Endodermal cell (in vitro differentiated cells): Measurements from ENCODE around the gene HSD17B12. TPM values are rescaled to one million over a fixed set of nuclear protein-coding genes. Genes with fewer than 3 reads are reported as not detected.

Experiments
- DNase-seq: peaks from one replicate; pipeline ENCODE4 v3.0.0-alpha.2; 2017
- H3K27ac ChIP-seq: 2 replicates; pipeline ENCODE4 v1.5.1; 2013; ENCODE audit warnings: mild to moderate bottlenecking, low read depth, low read length, moderate library complexity
- H3K27me3 ChIP-seq: 2 replicates; pipeline ENCODE4 v1.6.1; 2013; ENCODE audit warnings: mild to moderate bottlenecking, low read length, moderate library complexity; ENCODE audit not compliant: insufficient read depth, control insufficient read depth, poor library complexity, severe bottlenecking
- H3K36me3 ChIP-seq: 2 replicates; pipeline ENCODE4 v1.7.0; 2013; ENCODE audit warnings: mild to moderate bottlenecking, low read length, moderate library complexity; ENCODE audit not compliant: control insufficient read depth, insufficient read depth
- H3K4me1 ChIP-seq: one replicate; pipeline ENCODE4 v1.7.0; 2013; ENCODE audit warnings: low read length; ENCODE audit not compliant: control insufficient read depth, insufficient read depth
- H3K4me3 ChIP-seq: 2 replicates; pipeline ENCODE4 v1.5.1; 2013; ENCODE audit warnings: mild to moderate bottlenecking, low read length, moderate library complexity
- H3K9ac ChIP-seq: 2 replicates; pipeline ENCODE4 v1.6.1; 2013; ENCODE audit warnings: mild to moderate bottlenecking, low read length, moderate library complexity; ENCODE audit not compliant: poor library complexity, severe bottlenecking; ENCODE audit errors: extremely low read depth
- H3K9me3 ChIP-seq: 2 replicates; pipeline ENCODE4 v1.6.1; 2013; ENCODE audit warnings: mild to moderate bottlenecking, low read length, moderate library complexity; ENCODE audit not compliant: control insufficient read depth
- H3K27ac Mint-ChIP-seq: 2 replicates; pipeline ENCODE4 v1.8.0; 2020; ENCODE audit warnings: mixed read lengths
- H3K27me3 Mint-ChIP-seq: 2 replicates; pipeline ENCODE4 v1.8.0; 2021; ENCODE audit warnings: mild to moderate bottlenecking, mixed read lengths; ENCODE audit not compliant: insufficient read depth
- H3K36me3 Mint-ChIP-seq: 2 replicates; pipeline ENCODE4 v1.8.0; 2020; ENCODE audit warnings: low read depth, mixed read lengths
- H3K4me1 Mint-ChIP-seq: 2 replicates; pipeline ENCODE4 v1.8.0; 2020; ENCODE audit warnings: mixed read lengths
- H3K4me3 Mint-ChIP-seq: 2 replicates; pipeline ENCODE4 v1.8.0; 2020; ENCODE audit warnings: mild to moderate bottlenecking, moderate library complexity, mixed read lengths
- H3K9me3 Mint-ChIP-seq: 2 replicates; pipeline ENCODE4 v1.8.0; 2020; ENCODE audit warnings: mild to moderate bottlenecking, mixed read lengths
- WGBS, 2 experiments: methylation state at CpG; one replicate each; pipeline versions ENCODE4 v1.1.5 to v1.1.7; 2013; ENCODE audit warnings: missing lambda C conversion rate in 2 of 2, mixed read lengths in 1 of 2; ENCODE audit not compliant: insufficient coverage in 1 of 2, insufficient read length in 1 of 2; 5-methylcytosine and 5-hydroxymethylcytosine counted together
- total RNA-seq, 2 donors: library from RNA; stranded (reverse); fragmentation: NEBNext Ultra II Directional in 1 of 2; extraction: Animal tissue kit (Norgen Biotek cat#: 25700) in 1 of 2; gene quantifications; 2 replicates in 1 of 2; 3 replicates in 1 of 2; pipeline ENCODE4 v1.2.1, GENCODE V29; 2021
- TF ChIP-seq, protein P1 (sequence below): fragments of 200-600 bp; sonication (generic); conservative IDR thresholded peaks from 2 replicates; pipeline ENCODE4 v1.5.0; 2021; ENCODE audit warnings: antibody characterized with exemption, mild to moderate bottlenecking

Gene HSD17B12
- total RNA-seq, 2 donors from 2014 or later = 109 to 138 TPM

DNA sequence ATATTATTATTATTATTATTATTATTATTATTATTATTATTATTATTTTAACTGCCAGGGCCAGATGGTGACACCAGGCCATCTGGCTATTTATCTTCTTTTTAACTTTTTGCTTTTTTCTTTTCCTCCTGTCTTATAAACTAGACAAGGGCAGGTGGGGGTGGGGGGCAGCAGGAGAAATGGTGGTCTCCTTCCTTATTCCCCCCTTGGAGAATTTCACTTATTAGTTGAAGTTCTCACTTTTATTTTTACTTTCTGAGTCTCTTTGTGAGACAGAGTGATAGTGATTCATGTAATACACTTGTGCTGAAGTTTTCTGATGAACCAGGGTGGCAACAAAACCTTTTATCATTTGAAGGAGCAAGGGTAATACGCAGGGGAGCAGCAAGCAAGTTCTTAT is 103.8 kb downstream of the HSD17B12 start:
- TF ChIP-seq, protein P1, sequence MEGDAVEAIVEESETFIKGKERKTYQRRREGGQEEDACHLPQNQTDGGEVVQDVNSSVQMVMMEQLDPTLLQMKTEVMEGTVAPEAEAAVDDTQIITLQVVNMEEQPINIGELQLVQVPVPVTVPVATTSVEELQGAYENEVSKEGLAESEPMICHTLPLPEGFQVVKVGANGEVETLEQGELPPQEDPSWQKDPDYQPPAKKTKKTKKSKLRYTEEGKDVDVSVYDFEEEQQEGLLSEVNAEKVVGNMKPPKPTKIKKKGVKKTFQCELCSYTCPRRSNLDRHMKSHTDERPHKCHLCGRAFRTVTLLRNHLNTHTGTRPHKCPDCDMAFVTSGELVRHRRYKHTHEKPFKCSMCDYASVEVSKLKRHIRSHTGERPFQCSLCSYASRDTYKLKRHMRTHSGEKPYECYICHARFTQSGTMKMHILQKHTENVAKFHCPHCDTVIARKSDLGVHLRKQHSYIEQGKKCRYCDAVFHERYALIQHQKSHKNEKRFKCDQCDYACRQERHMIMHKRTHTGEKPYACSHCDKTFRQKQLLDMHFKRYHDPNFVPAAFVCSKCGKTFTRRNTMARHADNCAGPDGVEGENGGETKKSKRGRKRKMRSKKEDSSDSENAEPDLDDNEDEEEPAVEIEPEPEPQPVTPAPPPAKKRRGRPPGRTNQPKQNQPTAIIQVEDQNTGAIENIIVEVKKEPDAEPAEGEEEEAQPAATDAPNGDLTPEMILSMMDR = no peak
- Histone ChIP-seq H3K4me1 (no peaks in the 10 kb centered on the region), H3K9me3 (peaks cover 43% of the 10 kb centered on the region), H3K9ac (no peak overlapping the region), H3K4me3 (no peak overlapping the region), H3K27ac (no peak overlapping the region), H3K36me3 (peaks cover 37% of the 10 kb centered on the region), H3K27me3 (no peaks in the 10 kb centered on the region)
- Mint-ChIP-seq H3K4me1 (no peaks in the 10 kb centered on the region), H3K4me3 (no peak overlapping the region), H3K27ac (no peak overlapping the region), H3K9me3 (peaks cover 29% of the 10 kb centered on the region), H3K36me3 (peaks cover 68% of the 10 kb centered on the region), H3K27me3 (no peaks in the 10 kb centered on the region)
- WGBS, 2 experiments = 86 to 100% methylated on average over 1 of the region's 1 CpG
- no peak for DNase-seq

DNA sequence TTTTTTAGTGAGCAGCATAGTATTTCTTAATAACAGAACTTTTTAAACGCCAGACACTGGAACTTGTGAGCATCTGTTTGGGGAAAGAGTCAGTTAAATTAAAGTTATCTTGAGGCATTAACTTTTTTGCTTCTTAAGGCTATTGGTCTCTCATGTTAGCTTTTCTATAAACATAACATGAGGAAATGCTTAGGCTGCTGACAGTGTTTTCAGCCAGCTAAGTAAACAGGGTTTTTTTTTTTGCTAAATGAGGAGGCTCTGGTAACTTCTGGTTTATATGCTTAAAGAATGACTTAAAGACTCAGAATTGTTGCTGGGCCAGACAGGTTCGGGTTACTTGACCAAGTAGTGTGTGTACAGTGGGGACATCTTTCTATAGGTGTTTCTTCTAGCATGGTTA is 104.3 kb downstream of the HSD17B12 start:
- peaks cover 29% of the 10 kb centered on the region for H3K9me3 Mint-ChIP-seq
- Histone ChIP-seq H3K4me1 (no peaks in the 10 kb centered on the region), H3K4me3 (no peak overlapping the region), H3K9me3 (peaks cover 43% of the 10 kb centered on the region), H3K27me3 (no peaks in the 10 kb centered on the region), H3K36me3 (peaks cover 34% of the 10 kb centered on the region), H3K27ac (no peak overlapping the region), H3K9ac (no peak overlapping the region)
- no peaks in the 10 kb centered on the region for H3K4me1 Mint-ChIP-seq
- peaks cover 64% of the 10 kb centered on the region for H3K36me3 Mint-ChIP-seq
- H3K4me3 Mint-ChIP-seq = no peak overlapping the region
- H3K27me3 Mint-ChIP-seq = no peaks in the 10 kb centered on the region
- no peak overlapping the region for H3K27ac Mint-ChIP-seq
- no peak for DNase-seq
- WGBS, 2 experiments = 92% methylated on average over 2 of the region's 2 CpGs; no CpG with 5 or more reads in 1 of the 2 experiments
- TF ChIP-seq, protein P1 = no peak

DNA sequence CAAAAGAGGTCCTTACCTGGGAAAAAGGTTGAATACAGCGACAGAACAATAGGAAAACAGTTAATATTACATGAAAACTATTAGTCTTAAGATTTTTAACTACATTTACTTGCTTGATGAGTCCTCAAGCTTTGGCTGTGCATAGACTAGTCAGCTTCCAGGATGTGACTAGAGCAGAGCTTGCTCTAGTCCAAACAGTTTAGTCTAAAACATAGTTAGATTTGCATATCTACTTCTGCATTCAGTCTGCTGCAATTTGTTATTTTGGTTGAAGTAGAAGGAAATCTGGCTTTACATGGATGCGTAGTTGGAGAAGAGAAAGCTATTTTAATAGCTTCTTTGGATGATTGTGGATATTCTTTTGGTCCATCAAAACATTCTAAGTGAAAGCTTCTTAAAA is 104.8 kb downstream of the HSD17B12 start:
- H3K27ac ChIP-seq = no peak overlapping the region
- H3K4me3 Mint-ChIP-seq = no peak overlapping the region
- H3K36me3 Mint-ChIP-seq = peaks cover 66% of the 10 kb centered on the region
- no peak overlapping the region for H3K27ac Mint-ChIP-seq
- H3K27me3 ChIP-seq = no peaks in the 10 kb centered on the region
- peaks cover 33% of the 10 kb centered on the region for H3K36me3 ChIP-seq
- H3K9me3 ChIP-seq = peaks cover 43% of the 10 kb centered on the region
- H3K9ac ChIP-seq = no peak overlapping the region
- peaks cover 29% of the 10 kb centered on the region for H3K9me3 Mint-ChIP-seq
- H3K4me1 Mint-ChIP-seq = no peaks in the 10 kb centered on the region
- WGBS, 2 experiments = 100% methylated on average over 1 to 2 of the region's 2 CpGs
- H3K4me3 ChIP-seq = no peak overlapping the region
- DNase-seq = no peak
- TF ChIP-seq, protein P1 = no peak
- H3K27me3 Mint-ChIP-seq = no peaks in the 10 kb centered on the region
- no peaks in the 10 kb centered on the region for H3K4me1 ChIP-seq
